Cardiac muscle cell (in vitro differentiated cells and primary cell): ENCODE data around the gene C17orf50. TPM values are rescaled to one million over a fixed set of nuclear protein-coding genes. Genes with fewer than 3 reads are reported as not detected.
A peak's percentile ranks its signal among the peaks of the same experiment; 100 is the strongest.

Source experiments
- DNase-seq, 2 donors: peaks; one replicate each; pipeline versions ENCODE4 v3.0.0 to v3.0.0-alpha.2; 2010 to 2017; ENCODE audit warnings: low read depth in 1 of 2, low spot score in 1 of 2
- H3K27ac ChIP-seq: fragments of 200-600 bp; sonication (generic); 2 replicates; pipeline ENCODE4 v1.5.1; 2016
- H3K27me3 ChIP-seq: fragments of 200-600 bp; sonication (generic); 2 replicates; pipeline ENCODE4 v1.6.0; 2016; ENCODE audit warnings: control low read depth
- H3K36me3 ChIP-seq: fragments of 200-600 bp; sonication (generic); 2 replicates; pipeline ENCODE4 v1.5.1; 2016; ENCODE audit warnings: control low read depth
- H3K4me1 ChIP-seq: fragments of 200-600 bp; sonication (generic); 2 replicates; pipeline ENCODE4 v1.8.1; 2017; ENCODE audit warnings: low read depth, mild to moderate bottlenecking, mixed run types
- H3K4me3 ChIP-seq: fragments of 200-600 bp; sonication (generic); 2 replicates; pipeline ENCODE4 v1.5.1; 2016; ENCODE audit warnings: mild to moderate bottlenecking
- H3K9me3 ChIP-seq: fragments of 200-600 bp; sonication (generic); 2 replicates; pipeline ENCODE4 v1.5.1; 2017; ENCODE audit warnings: low read depth, mild to moderate bottlenecking, control low read depth
- CTCF ChIP-seq: IDR thresholded peaks from 2 replicates; pipeline ENCODE4 v1.5.1; 2012; ENCODE audit warnings: low read depth, mild to moderate bottlenecking, low read length
- polyA plus RNA-seq: library from polyadenylated mRNA; unstranded; fragments of >200 nt; fragmentation: Nextera tagmentation; extraction: Ambion mirVana; gene quantifications from 2 replicates; pipeline ENCODE4 v1.2.1, GENCODE V29; 2016
- total RNA-seq: library from RNA; depleted of rRNA; stranded (reverse); fragments of >200 nt; gene quantifications from 2 replicates; pipeline ENCODE4 v1.2.3, GENCODE V29; 2016

The C17orf50 gene
- total and polyA plus RNA-seq, 2 experiments from 2014 or later = 0.74 to 1.2 TPM

GRCh38 chr17:35729405-35729833 is 31.3 kb upstream of the C17orf50 start:
- H3K27ac ChIP-seq = no peak overlapping the region
- no peaks in the 10 kb centered on the region for H3K9me3 ChIP-seq
- H3K27me3 ChIP-seq = no peaks in the 10 kb centered on the region
- DNase-seq = no peak
- TF ChIP-seq CTCF = no peak
- no peak overlapping the region for H3K4me3 ChIP-seq
- peaks cover 56% of the 10 kb centered on the region for H3K4me1 ChIP-seq
- H3K36me3 ChIP-seq = no peaks in the 10 kb centered on the region

- no peak overlapping the region for H3K4me3 ChIP-seq
- no peaks in the 10 kb centered on the region for H3K9me3 ChIP-seq
- no peaks in the 10 kb centered on the region for H3K36me3 ChIP-seq
- no peaks in the 10 kb centered on the region for H3K27me3 ChIP-seq
- H3K27ac ChIP-seq = no peak overlapping the region
- no peak for DNase-seq
- no peak for TF ChIP-seq CTCF
- H3K4me1 ChIP-seq = peaks cover 46% of the 10 kb centered on the region
Measured at GRCh38 chr17:35730400-35731005, 30.2 kb upstream of the C17orf50 start.

GRCh38 chr17:35731239-35731916 is 29.3 kb upstream of the C17orf50 start, which contains the start of gene RASL10B:
TSS of gene RASL10B (plus strand) at chr17:35731639. CDS start at chr17:35735185, 3,546 bp downstream.
- no peaks in the 10 kb centered on the region for H3K27me3 ChIP-seq
- DNase-seq = peak; percentile 62 to 77
- peak within 1 kb of the TSS; percentile 74 for H3K4me3 ChIP-seq
- H3K36me3 ChIP-seq = no peaks in the 10 kb centered on the region
- H3K9me3 ChIP-seq = no peaks in the 10 kb centered on the region
- TF ChIP-seq CTCF = no peak
- peak within 1 kb of the TSS; percentile 41 for H3K27ac ChIP-seq
- H3K4me1 ChIP-seq = peaks cover 38% of the 10 kb centered on the region

GRCh38 chr17:35731917-35732805 is 28.5 kb upstream of the C17orf50 start:
- H3K4me3 ChIP-seq = peak overlapping the region; percentile 74
- H3K36me3 ChIP-seq = peaks cover 2% of the 10 kb centered on the region
- TF ChIP-seq CTCF = no peak
- peaks cover 30% of the 10 kb centered on the region for H3K4me1 ChIP-seq
- peak in 1 of 2 donors; percentile 52 for DNase-seq
- H3K27me3 ChIP-seq = no peaks in the 10 kb centered on the region
- H3K9me3 ChIP-seq = no peaks in the 10 kb centered on the region
- H3K27ac ChIP-seq = peak overlapping the region; percentile 41

- TF ChIP-seq CTCF = no peak
- no peaks in the 10 kb centered on the region for H3K9me3 ChIP-seq
- no peak for DNase-seq
- peak overlapping the region; percentile 74 for H3K4me3 ChIP-seq
- H3K27ac ChIP-seq = no peak overlapping the region
- H3K27me3 ChIP-seq = no peaks in the 10 kb centered on the region
- H3K36me3 ChIP-seq = peaks cover 4% of the 10 kb centered on the region
- H3K4me1 ChIP-seq = peaks cover 24% of the 10 kb centered on the region
Measured at GRCh38 chr17:35732806-35733136, 27.9 kb upstream of the C17orf50 start.
